MM.1S (cell line): ENCODE measurements around the gene MYRF.

Experiments used
- DNase-seq: peaks from one replicate; pipeline ENCODE4 v3.0.0-alpha.2; 2015
- H2AFZ ChIP-seq: fragments of 300-600 bp; sonication (generic); 2 replicates; pipeline ENCODE4 v1.6.0; 2016; ENCODE audit warnings: antibody characterized with exemption, low read length
- H3F3A ChIP-seq: fragments of 300-600 bp; sonication (generic); 2 replicates; pipeline ENCODE4 v1.6.1; 2016; ENCODE audit warnings: mild to moderate bottlenecking, antibody characterized with exemption, low read length, moderate library complexity, mixed read lengths; ENCODE audit not compliant: insufficient read depth
- H3K27ac ChIP-seq: fragments of 300-600 bp; sonication (generic); 2 replicates; pipeline ENCODE4 v1.5.1; 2016; ENCODE audit warnings: mild to moderate bottlenecking, low read length
- H3K27me3 ChIP-seq: fragments of 300-600 bp; sonication (generic); replicated peaks from 2 replicates; pipeline ENCODE4 v1.6.0; 2016; ENCODE audit warnings: low read length; ENCODE audit not compliant: insufficient read depth
- H3K36me3 ChIP-seq: fragments of 300-600 bp; sonication (generic); replicated peaks from 2 replicates; pipeline ENCODE4 v1.6.1; 2016; ENCODE audit warnings: mild to moderate bottlenecking, low read length, mixed read lengths; ENCODE audit not compliant: insufficient read depth
- H3K4me1 ChIP-seq: fragments of 300-600 bp; sonication (generic); 2 replicates; pipeline ENCODE4 v1.6.1; 2016; ENCODE audit warnings: low read length, mixed read lengths
- H3K4me2 ChIP-seq: fragments of 300-600 bp; sonication (generic); 2 replicates; pipeline ENCODE4 v1.6.0; 2016; ENCODE audit warnings: low read depth, low read length
- H3K4me3 ChIP-seq: fragments of 300-600 bp; sonication (generic); 2 replicates; pipeline ENCODE4 v1.5.1; 2016; ENCODE audit warnings: low read length, mixed read lengths
- H3K79me2 ChIP-seq: fragments of 300-600 bp; sonication (generic); 2 replicates; pipeline ENCODE4 v1.6.1; 2016; ENCODE audit warnings: mixed run types, low read length, mixed read lengths
- H3K9ac ChIP-seq: fragments of 300-600 bp; sonication (generic); 2 replicates; pipeline ENCODE4 v1.6.1; 2016; ENCODE audit warnings: low read length, mixed read lengths
- H3K9me2 ChIP-seq: fragments of 300-600 bp; sonication (generic); replicated peaks from 2 replicates; pipeline ENCODE4 v1.6.1; 2016; ENCODE audit warnings: mild to moderate bottlenecking, low read length, mixed read lengths; ENCODE audit not compliant: insufficient read depth
- H3K9me3 ChIP-seq: fragments of 300-600 bp; sonication (generic); replicated peaks from 2 replicates; pipeline ENCODE4 v1.6.1; 2016; ENCODE audit warnings: mild to moderate bottlenecking, low read length, mixed read lengths; ENCODE audit not compliant: insufficient read depth
- H4K20me1 ChIP-seq: fragments of 300-600 bp; sonication (generic); 2 replicates; pipeline ENCODE4 v1.6.1; 2016; ENCODE audit warnings: mild to moderate bottlenecking, low read length, moderate library complexity, mixed read lengths; ENCODE audit not compliant: insufficient read depth
- EZH2 ChIP-seq: fragments of 300-600 bp; sonication (generic); optimal IDR thresholded peaks from 2 replicates; pipeline ENCODE3; 2017; ENCODE audit warnings: low read depth, mild to moderate bottlenecking, antibody characterized with exemption, low read length, mixed read lengths
- EZH2phosphoT487 ChIP-seq: fragments of 300-600 bp; sonication (generic); IDR thresholded peaks from 2 replicates; pipeline ENCODE4 v1.6.1; 2018; ENCODE audit warnings: antibody characterized with exemption, low read length
- TF ChIP-seq, protein P1 (sequence below): fragments of 300-600 bp; sonication (generic); IDR thresholded peaks from 2 replicates; pipeline ENCODE4 v1.5.1; 2016; ENCODE audit warnings: antibody characterized with exemption, low read length, mixed read lengths

The MYRF gene

DNA sequence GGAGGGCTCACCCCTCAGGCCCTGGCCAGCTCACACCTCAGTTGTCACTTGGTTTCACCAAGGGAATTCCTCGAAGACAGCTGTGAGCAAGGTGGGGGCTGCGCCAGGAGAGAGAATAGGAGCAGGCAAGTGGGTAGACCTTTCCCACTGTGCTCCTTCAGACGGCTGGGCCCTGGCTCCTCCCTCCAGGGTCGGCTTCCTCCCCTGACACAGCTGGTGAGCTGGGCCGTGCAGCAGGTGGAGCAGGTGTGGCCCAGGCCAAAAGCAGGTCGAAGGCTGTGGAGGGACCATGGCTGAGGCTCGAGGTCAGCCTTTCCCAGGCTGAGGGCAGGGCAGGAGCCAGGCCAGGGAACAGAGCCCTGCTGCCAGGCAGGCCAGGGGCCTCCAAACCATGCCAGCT, 12.5 kb upstream of the MYRF start:
- H4K20me1 ChIP-seq, result no peaks in the 10 kb centered on the region
- no peaks in the 10 kb centered on the region for H3K9me2 ChIP-seq
- no peak overlapping the region for H3K9ac ChIP-seq
- H3K36me3 ChIP-seq, result no peaks in the 10 kb centered on the region
- H3K4me2 ChIP-seq, result no peak overlapping the region
- H3K27me3 ChIP-seq, result peaks cover 85% of the 10 kb centered on the region
- no peak overlapping the region for H3K27ac ChIP-seq
- no peak for DNase-seq
- H3K4me1 ChIP-seq, result no peaks in the 10 kb centered on the region
- no peak overlapping the region for H2AFZ ChIP-seq
- H3F3A ChIP-seq, result no peaks in the 10 kb centered on the region
- no peak overlapping the region for H3K4me3 ChIP-seq
- no peaks in the 10 kb centered on the region for H3K9me3 ChIP-seq
- TF ChIP-seq, protein P1, sequence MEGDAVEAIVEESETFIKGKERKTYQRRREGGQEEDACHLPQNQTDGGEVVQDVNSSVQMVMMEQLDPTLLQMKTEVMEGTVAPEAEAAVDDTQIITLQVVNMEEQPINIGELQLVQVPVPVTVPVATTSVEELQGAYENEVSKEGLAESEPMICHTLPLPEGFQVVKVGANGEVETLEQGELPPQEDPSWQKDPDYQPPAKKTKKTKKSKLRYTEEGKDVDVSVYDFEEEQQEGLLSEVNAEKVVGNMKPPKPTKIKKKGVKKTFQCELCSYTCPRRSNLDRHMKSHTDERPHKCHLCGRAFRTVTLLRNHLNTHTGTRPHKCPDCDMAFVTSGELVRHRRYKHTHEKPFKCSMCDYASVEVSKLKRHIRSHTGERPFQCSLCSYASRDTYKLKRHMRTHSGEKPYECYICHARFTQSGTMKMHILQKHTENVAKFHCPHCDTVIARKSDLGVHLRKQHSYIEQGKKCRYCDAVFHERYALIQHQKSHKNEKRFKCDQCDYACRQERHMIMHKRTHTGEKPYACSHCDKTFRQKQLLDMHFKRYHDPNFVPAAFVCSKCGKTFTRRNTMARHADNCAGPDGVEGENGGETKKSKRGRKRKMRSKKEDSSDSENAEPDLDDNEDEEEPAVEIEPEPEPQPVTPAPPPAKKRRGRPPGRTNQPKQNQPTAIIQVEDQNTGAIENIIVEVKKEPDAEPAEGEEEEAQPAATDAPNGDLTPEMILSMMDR, result no peak
- no peaks in the 10 kb centered on the region for H3K79me2 ChIP-seq

DNA sequence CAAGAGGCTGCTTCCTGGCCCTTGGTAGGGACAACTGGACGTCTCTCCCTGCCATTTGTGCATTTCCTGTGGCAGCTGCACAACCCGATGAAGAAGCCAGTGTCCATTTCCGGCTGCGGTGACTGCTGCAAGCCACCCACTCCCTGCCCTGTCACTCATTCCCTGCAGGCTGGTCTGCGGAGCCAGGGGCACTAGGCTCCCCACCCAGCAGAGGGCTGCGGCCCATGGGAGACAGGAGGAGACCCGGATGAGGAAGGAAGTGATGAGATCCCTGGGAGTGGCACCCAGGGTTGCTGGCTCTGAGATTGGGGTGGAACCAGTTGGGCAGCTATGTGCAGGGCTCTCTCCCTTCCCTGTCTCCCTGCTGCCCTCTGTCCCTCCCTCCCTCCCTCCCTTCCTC, 10.0 kb upstream of the MYRF start:
- no peak for DNase-seq
- Histone ChIP-seq H3F3A (no peaks in the 10 kb centered on the region), H3K9me3 (no peaks in the 10 kb centered on the region), H3K9ac (no peak overlapping the region), H3K4me3 (no peak overlapping the region), H3K4me1 (no peaks in the 10 kb centered on the region), H3K9me2 (no peaks in the 10 kb centered on the region), H3K79me2 (no peaks in the 10 kb centered on the region), H3K27me3 (peaks cover 74% of the 10 kb centered on the region), H3K27ac (no peak overlapping the region), H3K4me2 (no peak overlapping the region), H3K36me3 (no peaks in the 10 kb centered on the region), H4K20me1 (no peaks in the 10 kb centered on the region), H2AFZ (no peak overlapping the region)
- TF ChIP-seq, protein P1, result no peak
- no peak for TF ChIP-seq EZH2
- no peak for TF ChIP-seq EZH2phosphoT487

DNA sequence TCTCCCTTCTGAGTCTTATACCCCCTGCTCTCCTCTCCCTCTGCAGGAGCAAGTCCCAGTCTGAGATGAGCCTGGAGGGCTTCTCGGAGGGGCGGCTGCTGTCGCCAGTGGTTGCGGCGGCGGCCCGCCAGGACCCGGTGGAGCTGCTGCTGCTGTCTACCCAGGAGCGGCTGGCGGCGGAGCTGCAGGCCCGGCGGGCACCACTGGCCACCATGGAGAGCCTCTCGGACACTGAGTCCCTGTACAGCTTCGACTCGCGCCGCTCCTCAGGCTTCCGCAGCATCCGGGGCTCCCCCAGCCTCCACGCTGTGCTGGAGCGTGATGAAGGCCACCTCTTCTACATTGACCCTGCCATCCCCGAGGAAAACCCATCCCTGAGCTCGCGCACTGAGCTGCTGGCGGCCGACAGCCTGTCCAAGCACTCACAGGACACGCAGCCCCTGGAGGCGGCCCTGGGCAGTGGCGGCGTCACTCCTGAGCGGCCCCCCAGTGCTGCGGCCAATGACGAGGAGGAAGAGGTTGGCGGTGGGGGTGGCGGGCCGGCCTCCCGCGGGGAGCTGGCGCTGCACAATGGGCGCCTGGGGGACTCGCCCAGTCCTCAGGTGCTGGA, 8.8 kb upstream of the MYRF start:
- H2AFZ ChIP-seq, result no peak overlapping the region
- H3K27ac ChIP-seq, result no peak overlapping the region
- H3K4me2 ChIP-seq, result no peak overlapping the region
- no peaks in the 10 kb centered on the region for H3F3A ChIP-seq
- H3K36me3 ChIP-seq, result no peaks in the 10 kb centered on the region
- H3K27me3 ChIP-seq, result peaks cover 69% of the 10 kb centered on the region
- H4K20me1 ChIP-seq, result no peaks in the 10 kb centered on the region
- no peak overlapping the region for H3K9ac ChIP-seq
- TF ChIP-seq, protein P1, result no peak
- peak; percentile 8; the same call in 1 of the 2 replicates for TF ChIP-seq EZH2phosphoT487
- H3K4me1 ChIP-seq, result no peaks in the 10 kb centered on the region
- no peaks in the 10 kb centered on the region for H3K79me2 ChIP-seq
- H3K9me2 ChIP-seq, result no peaks in the 10 kb centered on the region
- no peak overlapping the region for H3K4me3 ChIP-seq
- H3K9me3 ChIP-seq, result no peaks in the 10 kb centered on the region
- DNase-seq, result no peak
